SH-SY5Y (cell line): ENCODE results near the gene OSBPL2.

Experiments
- GATA2 ChIP-seq: IDR thresholded peaks from 2 replicates; pipeline ENCODE4 v1.6.1; 2011; ENCODE audit warnings: mild to moderate bottlenecking, low read depth, low read length
- GATA3 ChIP-seq: IDR thresholded peaks from 2 replicates; pipeline ENCODE4 v1.6.1; 2011; ENCODE audit warnings: low read depth, mild to moderate bottlenecking, low read length, moderate library complexity

GRCh38 chr20:62243106-62243505, 4.8 kb downstream of the OSBPL2 start:
- TF ChIP-seq GATA2 = no peak
- TF ChIP-seq GATA3 = no peak
